Fibroblast of villous mesenchyme (primary cell): Measurements from ENCODE around the gene DOCK4. TPM values are rescaled to one million over a fixed set of nuclear protein-coding genes. Genes with fewer than 3 reads are reported as not detected.

Experiments
- DNase-seq: peaks from one replicate; pipeline ENCODE4 v3.0.0-alpha.2; 2010; ENCODE audit warnings: low read depth
- H3K4me3 ChIP-seq: 2 replicates; pipeline ENCODE4 v1.5.1; 2011; ENCODE audit warnings: low read depth, mild to moderate bottlenecking, low read length
- total RNA-seq: library from RNA; depleted of rRNA; stranded (reverse); fragments of >200 nt; gene quantifications from 2 replicates; pipeline ENCODE4 v1.2.3, GENCODE V29; 2012
- TF ChIP-seq, protein P1 (sequence below): IDR thresholded peaks from 2 replicates; pipeline ENCODE4 v1.5.1; 2012; ENCODE audit warnings: low read depth, mild to moderate bottlenecking, low read length; ENCODE audit not compliant: insufficient read depth

Gene DOCK4
- total RNA-seq, 1 donor: 43.6 TPM

DNA sequence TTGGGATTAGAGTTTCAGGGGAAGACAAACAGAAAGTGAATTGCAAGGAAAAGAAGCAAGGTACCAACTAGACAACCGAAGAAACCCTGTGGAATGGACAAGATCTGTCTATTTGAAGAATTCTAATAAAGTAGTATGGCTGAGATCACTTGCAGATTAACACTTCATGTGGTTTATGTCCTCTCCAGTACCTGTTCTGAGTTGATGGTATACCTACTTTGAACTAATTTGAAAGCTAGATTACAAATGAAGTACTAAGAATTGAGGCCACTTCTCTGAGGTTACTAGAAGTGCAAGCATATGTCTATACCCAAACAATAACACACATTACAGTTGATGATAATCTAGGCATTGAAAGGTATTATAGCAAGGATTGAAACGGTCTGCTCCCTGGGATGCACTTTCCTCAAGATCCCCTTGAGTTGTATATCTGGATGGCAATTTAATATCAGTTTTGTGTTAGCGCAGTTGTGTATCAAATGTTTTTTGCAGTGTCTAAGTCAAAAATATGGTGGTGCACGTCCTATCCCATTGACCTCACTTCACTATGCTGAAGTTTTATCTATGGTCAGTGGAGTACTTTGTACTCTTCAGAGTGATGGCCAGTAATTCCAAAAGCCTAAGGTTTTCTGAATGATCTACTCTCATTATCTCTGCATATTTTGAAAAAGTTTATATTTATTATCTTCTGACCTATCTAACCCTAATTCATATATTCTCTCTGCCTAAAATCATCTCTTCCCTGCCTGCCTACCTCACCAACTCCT lies 26.2 kb upstream of the DOCK4 start:
- TF ChIP-seq, protein P1, sequence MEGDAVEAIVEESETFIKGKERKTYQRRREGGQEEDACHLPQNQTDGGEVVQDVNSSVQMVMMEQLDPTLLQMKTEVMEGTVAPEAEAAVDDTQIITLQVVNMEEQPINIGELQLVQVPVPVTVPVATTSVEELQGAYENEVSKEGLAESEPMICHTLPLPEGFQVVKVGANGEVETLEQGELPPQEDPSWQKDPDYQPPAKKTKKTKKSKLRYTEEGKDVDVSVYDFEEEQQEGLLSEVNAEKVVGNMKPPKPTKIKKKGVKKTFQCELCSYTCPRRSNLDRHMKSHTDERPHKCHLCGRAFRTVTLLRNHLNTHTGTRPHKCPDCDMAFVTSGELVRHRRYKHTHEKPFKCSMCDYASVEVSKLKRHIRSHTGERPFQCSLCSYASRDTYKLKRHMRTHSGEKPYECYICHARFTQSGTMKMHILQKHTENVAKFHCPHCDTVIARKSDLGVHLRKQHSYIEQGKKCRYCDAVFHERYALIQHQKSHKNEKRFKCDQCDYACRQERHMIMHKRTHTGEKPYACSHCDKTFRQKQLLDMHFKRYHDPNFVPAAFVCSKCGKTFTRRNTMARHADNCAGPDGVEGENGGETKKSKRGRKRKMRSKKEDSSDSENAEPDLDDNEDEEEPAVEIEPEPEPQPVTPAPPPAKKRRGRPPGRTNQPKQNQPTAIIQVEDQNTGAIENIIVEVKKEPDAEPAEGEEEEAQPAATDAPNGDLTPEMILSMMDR: no peak
- no peak for DNase-seq
- H3K4me3 ChIP-seq: no peak overlapping the region

DNA sequence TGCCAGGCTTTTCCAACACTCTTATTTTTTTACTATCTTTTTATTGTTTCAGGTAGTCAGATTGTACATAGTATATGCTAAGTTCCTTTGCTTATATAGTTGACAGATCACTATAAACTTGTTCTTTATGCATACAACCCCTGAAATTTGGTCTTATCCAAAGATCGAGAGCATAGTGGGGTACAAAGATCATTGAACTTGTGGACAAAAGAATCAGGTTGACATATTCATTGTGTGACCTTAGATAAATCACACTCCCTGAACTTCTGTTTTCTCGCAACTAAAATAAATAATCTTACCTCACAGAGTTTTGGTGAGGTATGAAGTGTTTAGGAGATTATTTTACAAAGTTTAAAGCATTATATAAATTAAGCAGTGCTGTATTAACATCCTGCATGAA lies 22.4 kb upstream of the DOCK4 start:
- DNase-seq: no peak
- H3K4me3 ChIP-seq: no peak overlapping the region
- TF ChIP-seq, protein P1: no peak

DNA sequence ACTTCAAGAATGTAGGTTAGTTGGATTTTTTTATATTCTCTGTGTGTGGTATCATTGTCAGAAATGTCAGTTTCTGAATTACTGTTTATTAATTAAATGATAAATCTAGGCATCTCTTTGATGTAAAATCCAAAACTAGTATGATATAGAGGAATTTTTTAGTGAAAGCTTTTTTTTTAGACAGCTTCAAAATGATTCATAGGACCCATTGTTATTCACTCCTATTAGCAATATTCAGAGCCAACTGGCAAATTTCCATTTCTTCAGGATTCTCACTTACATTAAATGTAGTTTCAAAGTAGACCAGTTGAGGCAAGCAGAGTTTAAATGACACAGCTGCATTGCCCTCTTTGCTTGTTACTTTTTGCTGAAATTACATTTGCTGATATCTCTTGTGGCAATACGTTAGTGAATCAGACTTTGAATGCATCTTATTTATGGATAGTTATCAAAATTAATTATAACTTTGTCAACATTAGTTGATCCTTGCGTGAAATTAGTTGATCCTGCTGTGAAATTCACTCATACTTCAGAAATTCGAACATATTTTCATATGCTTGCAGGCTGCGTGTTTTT lies 20.6 kb upstream of the DOCK4 start:
- TF ChIP-seq, protein P1: no peak
- no peak for DNase-seq

DNA sequence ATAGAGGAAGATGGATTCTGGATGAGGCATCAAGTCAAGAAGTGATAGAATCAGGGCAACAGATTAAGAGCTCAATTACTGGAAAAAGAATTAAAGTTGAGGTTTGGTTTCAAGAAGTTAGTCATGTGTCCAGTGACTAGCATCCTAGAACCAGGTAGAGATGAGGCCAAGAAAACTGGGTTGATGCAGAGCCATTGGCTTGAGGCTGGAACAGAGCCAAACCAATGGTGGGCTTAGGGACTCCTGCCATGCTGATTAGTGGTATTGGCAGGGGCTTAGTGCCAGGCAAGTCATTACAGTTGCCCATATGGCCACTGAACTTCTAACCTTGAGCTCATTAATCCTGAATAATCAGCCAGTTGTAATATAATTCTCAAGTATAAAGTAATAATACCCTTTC lies 18.8 kb upstream of the DOCK4 start:
- TF ChIP-seq, protein P1: no peak
- DNase-seq: no peak
- no peak overlapping the region for H3K4me3 ChIP-seq

More for the DNA sequence above, 20.6 kb upstream of the DOCK4 start:
- no peak overlapping the region for H3K4me3 ChIP-seq

DNA sequence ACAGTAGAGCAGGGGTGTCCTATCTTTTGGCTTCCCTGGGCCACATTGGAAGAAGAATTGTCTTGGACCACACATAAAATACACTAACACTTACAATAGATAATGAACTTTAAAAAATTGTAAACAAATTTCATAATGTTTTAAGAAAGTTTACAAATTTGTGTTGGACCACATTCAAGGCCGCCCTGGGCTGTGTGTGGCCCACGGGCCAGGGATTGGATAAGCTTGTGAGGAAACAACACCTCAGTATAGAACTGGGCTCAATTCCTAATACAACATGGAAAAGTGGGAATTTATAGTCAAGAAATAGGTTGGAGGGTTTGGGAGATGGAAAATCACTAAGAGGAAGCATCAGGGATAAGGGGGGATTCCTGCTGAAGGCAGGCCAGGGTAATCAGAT lies 18.0 kb upstream of the DOCK4 start:
- DNase-seq: no peak
- TF ChIP-seq, protein P1: no peak
- no peak overlapping the region for H3K4me3 ChIP-seq

DNA sequence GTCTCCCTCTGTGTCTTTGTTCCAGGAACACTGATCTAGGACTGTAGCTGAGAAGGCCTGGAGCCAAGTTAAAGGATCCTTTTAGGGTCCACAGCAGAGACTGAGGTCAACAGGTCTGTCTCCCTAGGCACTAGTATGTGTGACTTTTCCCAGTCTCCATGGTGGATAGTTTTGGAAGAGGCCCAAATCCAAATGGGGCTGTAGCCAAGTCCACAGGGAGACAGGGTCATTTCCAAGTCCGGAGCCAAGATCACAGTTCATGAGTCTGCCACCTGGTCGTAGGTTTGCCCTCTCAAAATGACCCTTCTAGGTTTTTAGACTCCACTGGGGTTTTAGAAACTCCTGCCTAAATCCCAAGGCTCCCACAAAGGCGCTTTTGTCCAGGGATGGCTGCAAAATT lies 17.1 kb upstream of the DOCK4 start:
- no peak overlapping the region for H3K4me3 ChIP-seq
- DNase-seq: no peak
- TF ChIP-seq, protein P1: no peak
